Measurements from ENCODE around the gene CDK5. TPM values are rescaled to one million over a fixed set of nuclear protein-coding genes. Genes with fewer than 3 reads are reported as not detected.

CDK5 gene
- total RNA-seq, 1 experiment from 2014 or later = 19.8 TPM

- ChIA-PET POLR2A (no interaction called here), RAD21 (ENCODE audit: low non-redundant PET in 1 of 2, low total read pairs in 2 of 2, uncharacterized antibody in 2 of 2, unreplicated experiment in 2 of 2) (interaction anchor here in 1 of 2 experiments (0.6 kb wide), 1 partner anchor 80 kb away, joined by 5 read pairs; no protein-coding TSS in a partner anchor), CTCF (interaction anchor here (1.0 kb wide), 1 partner anchor 11 kb away, joined by 3 read pairs; no protein-coding TSS in a partner anchor)
- H2AFZ ChIP-seq (ENCODE audit: low read depth, low read length, poor library complexity, severe bottlenecking) = no peak overlapping the region
- intact Hi-C loops (cut with micrococcal nuclease) = no loop called here
- H3K79me2 ChIP-seq (ENCODE audit: insufficient read depth, low read length) = peaks cover 65% of the 10 kb centered on the region
- ATAC-seq (peak; percentile 19), DNase-seq (ENCODE audit: low read depth, low spot score) (no peak)
- peak overlapping the region; percentile 94 for H3K9ac ChIP-seq (ENCODE audit: low read length)
- H3K27me3 ChIP-seq (ENCODE audit: insufficient read depth, low read length) = no peaks in the 10 kb centered on the region
- no peaks in the 10 kb centered on the region for H3K9me2 ChIP-seq (ENCODE audit: insufficient read depth)
- TF ChIP-seq ZFX (IDR thresholded peaks at IDR 0.05) (peak; percentile 92), POLR2AphosphoS5 (IDR thresholded peaks at IDR 0.05; ENCODE audit: low read depth, low read length) (0 out of 2 replicates have a peak, but pooled peaks have one; percentile 34), CTCF (IDR thresholded peaks at IDR 0.05 in 2 of 3, conservative IDR thresholded peaks at IDR 0.05 in 1 of 3; ENCODE audit: borderline replicate concordance in 1 of 3, insufficient read depth in 1 of 3, low read depth in 2 of 3, low read length in 2 of 3) (0 out of 6 replicates have a peak, but pooled peaks of 2 of the 3 experiments have one; percentile 15 to 20), ATF3 (IDR thresholded peaks at IDR 0.05) (no peak)
- no peaks in the 10 kb centered on the region; the same call in 1 of the 2 replicates for H4K20me1 ChIP-seq (ENCODE audit: insufficient read depth)
- H3K4me1 ChIP-seq (ENCODE audit: control insufficient read depth in 1 of 2, insufficient read depth in 2 of 2, low read length in 2 of 2) = peaks cover 18 to 37% of the 10 kb centered on the region in 2 experiments; a peak in 3 of 4 replicates
- peak overlapping the region; percentile 93 for H3K4me2 ChIP-seq (ENCODE audit: low read length)
- peaks cover 0 to 17% of the 10 kb centered on the region in 2 experiments; a peak in 1 of 4 replicates for H3K36me3 ChIP-seq (ENCODE audit: control insufficient read depth in 1 of 2, insufficient read depth in 2 of 2, low read length in 2 of 2)
- peak overlapping the region; percentile 90 to 98 for H3K4me3 ChIP-seq (replicated peaks in 1 of 2; ENCODE audit: low read depth in 1 of 2, low read length in 2 of 2)
- H3K9me3 ChIP-seq (ENCODE audit: control insufficient read depth in 1 of 2, insufficient read depth in 1 of 2, low read depth in 1 of 2, low read length in 2 of 2) = no peaks in the 10 kb centered on the region
- no TSS peak for BruUV-seq (replicated peaks)
- peak overlapping the region; percentile 90 for H3K27ac ChIP-seq (ENCODE audit: low read depth, low read length)
These were observed 29.7 kb upstream of the CDK5 start for GRCh38 chr7:151087245-151088018.

All from HCT116 (cell line).